ENCODE measurements around the gene WDR88.

The WDR88 gene

GRCh38 chr19:33201473-33201872, 69.6 kb downstream of the WDR88 start:
- Histone ChIP-seq H3K4me3 (ENCODE audit: low read length) (no peak overlapping the region), H3K79me2 (ENCODE audit: low read length) (no peaks in the 10 kb centered on the region), H3K9ac (ENCODE audit: low read length) (no peak overlapping the region), H3K27ac (ENCODE audit: low read length) (no peak overlapping the region), H3K27me3 (ENCODE audit: low read depth, low read length) (peaks cover 4% of the 10 kb centered on the region; the same call in 1 of the 2 replicates), H3K36me3 (replicated peaks; ENCODE audit: low read depth, low read length) (no peaks in the 10 kb centered on the region), H3K4me1 (ENCODE audit: low read length) (no peaks in the 10 kb centered on the region), H4K20me1 (ENCODE audit: insufficient read depth, low read length) (no peaks in the 10 kb centered on the region), H3K9me3 (ENCODE audit: insufficient read depth, low read length) (no peaks in the 10 kb centered on the region), H2AFZ (ENCODE audit: low read depth, low read length) (no peak overlapping the region), H3K4me2 (ENCODE audit: low read length) (no peak overlapping the region)
- TF ChIP-seq CTCF (IDR thresholded peaks at IDR 0.05; ENCODE audit: low read depth, low read length): no peak
- no peak for TF ChIP-seq EZH2phosphoT487 (IDR thresholded peaks at IDR 0.05; ENCODE audit: low read depth)

GRCh38 chr19:33201886-33202545, 70.1 kb downstream of the WDR88 start:
- Histone ChIP-seq H3K79me2 (ENCODE audit: low read length) (no peaks in the 10 kb centered on the region), H3K36me3 (replicated peaks; ENCODE audit: low read depth, low read length) (no peaks in the 10 kb centered on the region), H3K9ac (ENCODE audit: low read length) (no peak overlapping the region), H3K9me3 (ENCODE audit: insufficient read depth, low read length) (no peaks in the 10 kb centered on the region), H2AFZ (ENCODE audit: low read depth, low read length) (no peak overlapping the region), H3K4me1 (ENCODE audit: low read length) (no peaks in the 10 kb centered on the region), H3K27me3 (ENCODE audit: low read depth, low read length) (peaks cover 4% of the 10 kb centered on the region; the same call in 1 of the 2 replicates), H4K20me1 (ENCODE audit: insufficient read depth, low read length) (no peaks in the 10 kb centered on the region), H3K27ac (ENCODE audit: low read length) (no peak overlapping the region), H3K4me3 (ENCODE audit: low read length) (no peak overlapping the region), H3K4me2 (ENCODE audit: low read length) (no peak overlapping the region)
- TF ChIP-seq CTCF (IDR thresholded peaks at IDR 0.05; ENCODE audit: low read depth, low read length): no peak
- no peak for TF ChIP-seq EZH2phosphoT487 (IDR thresholded peaks at IDR 0.05; ENCODE audit: low read depth)

GRCh38 chr19:33202546-33203507, 70.9 kb downstream of the WDR88 start:
- Histone ChIP-seq H4K20me1 (ENCODE audit: insufficient read depth, low read length) (no peaks in the 10 kb centered on the region), H3K27ac (ENCODE audit: low read length) (no peak overlapping the region), H3K4me2 (ENCODE audit: low read length) (no peak overlapping the region), H2AFZ (ENCODE audit: low read depth, low read length) (no peak overlapping the region), H3K9me3 (ENCODE audit: insufficient read depth, low read length) (no peaks in the 10 kb centered on the region), H3K79me2 (ENCODE audit: low read length) (no peaks in the 10 kb centered on the region), H3K4me1 (ENCODE audit: low read length) (no peaks in the 10 kb centered on the region), H3K36me3 (replicated peaks; ENCODE audit: low read depth, low read length) (no peaks in the 10 kb centered on the region), H3K4me3 (ENCODE audit: low read length) (no peak overlapping the region), H3K27me3 (ENCODE audit: low read depth, low read length) (peaks cover 4% of the 10 kb centered on the region; the same call in 1 of the 2 replicates), H3K9ac (ENCODE audit: low read length) (no peak overlapping the region)
- TF ChIP-seq CTCF (IDR thresholded peaks at IDR 0.05; ENCODE audit: low read depth, low read length) (no peak), EZH2phosphoT487 (IDR thresholded peaks at IDR 0.05; ENCODE audit: low read depth) (no peak)

- no peaks in the 10 kb centered on the region for H3K79me2 ChIP-seq (ENCODE audit: low read length)
- no peaks in the 10 kb centered on the region for H3K4me1 ChIP-seq (ENCODE audit: low read length)
- H3K27me3 ChIP-seq (ENCODE audit: low read depth, low read length): peaks cover 4% of the 10 kb centered on the region; the same call in 1 of the 2 replicates
Observed at GRCh38 chr19:33203529-33203928, 71.6 kb downstream of the WDR88 start.

More at GRCh38 chr19:33203529-33203928, 71.6 kb downstream of the WDR88 start:
- H3K27ac ChIP-seq (ENCODE audit: low read length): no peak overlapping the region
- no peaks in the 10 kb centered on the region for H3K36me3 ChIP-seq (replicated peaks; ENCODE audit: low read depth, low read length)
- no peak overlapping the region for H3K4me2 ChIP-seq (ENCODE audit: low read length)
- no peak overlapping the region for H3K4me3 ChIP-seq (ENCODE audit: low read length)
- no peak for TF ChIP-seq EZH2phosphoT487 (IDR thresholded peaks at IDR 0.05; ENCODE audit: low read depth)
- TF ChIP-seq CTCF (IDR thresholded peaks at IDR 0.05; ENCODE audit: low read depth, low read length): no peak
- H4K20me1 ChIP-seq (ENCODE audit: insufficient read depth, low read length): no peaks in the 10 kb centered on the region
- no peaks in the 10 kb centered on the region for H3K9me3 ChIP-seq (ENCODE audit: insufficient read depth, low read length)
- no peak overlapping the region for H3K9ac ChIP-seq (ENCODE audit: low read length)
- H2AFZ ChIP-seq (ENCODE audit: low read depth, low read length): no peak overlapping the region
